SK-N-SH (cell line): ENCODE measurements around the gene TTC9B. TPM values are rescaled to one million over a fixed set of nuclear protein-coding genes. Genes with fewer than 3 reads are reported as not detected.

Source experiments
- CTCF ChIA-PET: fragments of 300-600, 350-600 bp; formaldehyde crosslinking; extraction: SDS; loops from one replicate; lab custom pipeline; 2021; lab: Yijun Ruan, JAX
- POLR2A ChIA-PET: fragments of 350-600 bp; sonication (Branson Sonifier 250); formaldehyde crosslinking; extraction: SDS; loops from one replicate; lab custom pipeline; 2020; ENCODE audit warnings: antibody characterized with exemption, inconsistent platforms; lab: Yijun Ruan, JAX
- DNase-seq: peaks from one replicate; pipeline ENCODE4 v3.0.0; 2012
- H2AFZ ChIP-seq: fragments of 200-600 bp; sonication (generic); 2 replicates; pipeline ENCODE4 v1.8.1; 2016; ENCODE audit warnings: antibody characterized with exemption, mild to moderate bottlenecking, low read depth
- H3F3A ChIP-seq: fragments of 200-600 bp; sonication (generic); replicated peaks from 2 replicates; pipeline ENCODE3; 2016; ENCODE audit warnings: antibody characterized with exemption, mild to moderate bottlenecking; ENCODE audit not compliant: insufficient read depth
- H3K27ac ChIP-seq, 2 experiments: fragments of 200-500 bp in 1 of 2; fragments of 200-600 bp in 1 of 2; sonication (Bioruptor generic) in 1 of 2; sonication (generic), shearing (Covaris generic) in 1 of 2; 2 replicates each; pipeline versions ENCODE4 v1.5.1 to v1.6.1; 2014 to 2016; ENCODE audit warnings: low read depth in 2 of 2, inconsistent platforms in 1 of 2, low read length in 1 of 2, mild to moderate bottlenecking in 1 of 2, mixed read lengths in 1 of 2
- H3K27me3 ChIP-seq: fragments of 200-600 bp; sonication (generic), shearing (Covaris generic); 2 replicates; pipeline ENCODE4 v1.6.1; 2016; ENCODE audit warnings: mixed run types; ENCODE audit not compliant: insufficient read depth
- H3K36me3 ChIP-seq, 2 experiments: fragments of 200-500 bp in 1 of 2; fragments of 200-600 bp in 1 of 2; sonication (Bioruptor generic) in 1 of 2; sonication (generic) in 1 of 2; replicated peaks in 1 of 2; 2 replicates each; pipeline versions ENCODE3 to v1.5.1; 2014 to 2016; ENCODE audit warnings: low read length in 1 of 2, mild to moderate bottlenecking in 1 of 2; ENCODE audit not compliant: insufficient read depth in 2 of 2, control insufficient read depth in 1 of 2
- H3K4me1 ChIP-seq, 2 experiments: fragments of 200-500 bp in 1 of 2; fragments of 200-600 bp in 1 of 2; sonication (Bioruptor generic) in 1 of 2; sonication (generic), shearing (Covaris generic) in 1 of 2; 2 replicates each; pipeline versions ENCODE4 v1.5.1 to v1.6.1; 2014 to 2016; ENCODE audit warnings: low read depth in 1 of 2, low read length in 1 of 2, mixed run types in 1 of 2; ENCODE audit not compliant: insufficient read depth in 2 of 2, control insufficient read depth in 1 of 2
- H3K4me2 ChIP-seq: fragments of 200-600 bp; sonication (generic), shearing (Covaris generic); 2 replicates; pipeline ENCODE4 v1.6.1; 2017; ENCODE audit warnings: mixed run types
- H3K4me3 ChIP-seq, 2 experiments: fragments of 200-500 bp in 1 of 2; fragments of 200-600 bp in 1 of 2; sonication (Bioruptor generic) in 1 of 2; sonication (generic), shearing (Covaris generic) in 1 of 2; 2 replicates each; pipeline versions ENCODE4 v1.5.1 to v1.8.1; 2014 to 2016; ENCODE audit warnings: low read depth in 2 of 2, inconsistent platforms in 1 of 2, low read length in 1 of 2, mild to moderate bottlenecking in 1 of 2, mixed read lengths in 1 of 2, moderate library complexity in 1 of 2
- H3K79me2 ChIP-seq: fragments of 200-600 bp; sonication (generic); 2 replicates; pipeline ENCODE4 v1.8.1; 2017; ENCODE audit warnings: mild to moderate bottlenecking; ENCODE audit not compliant: insufficient read depth
- H3K9ac ChIP-seq: fragments of 200-600 bp; sonication (generic); 2 replicates; pipeline ENCODE4 v1.6.1; 2017; ENCODE audit warnings: mixed run types
- H3K9me2 ChIP-seq: fragments of 200-600 bp; sonication (generic); 2 replicates; pipeline ENCODE4 v1.6.1; 2017; ENCODE audit warnings: mixed run types
- H3K9me3 ChIP-seq: fragments of 200-600 bp; sonication (generic); 2 replicates; pipeline ENCODE4 v1.6.1; 2017; ENCODE audit warnings: mixed run types, mild to moderate bottlenecking, moderate library complexity
- H4K20me1 ChIP-seq: fragments of 200-600 bp; sonication (generic); 2 replicates; pipeline ENCODE4 v1.6.1; 2017; ENCODE audit warnings: mild to moderate bottlenecking, mixed run types; ENCODE audit not compliant: insufficient read depth
- CHD2 ChIP-seq: fragments of 150-350 bp; IDR thresholded peaks from 2 replicates; pipeline ENCODE4 v1.6.1; 2018; ENCODE audit warnings: low read length; ENCODE audit not compliant: partially characterized antibody
- ELF1 ChIP-seq: IDR thresholded peaks from 2 replicates; pipeline ENCODE4 v1.4.0; 2012
- GATA2 ChIP-seq: sonication (generic); formaldehyde crosslinking; IDR thresholded peaks from 2 replicates; pipeline ENCODE4 v1.5.0; 2020; ENCODE audit warnings: mild to moderate bottlenecking, missing genetic modification reagents
- MEF2A ChIP-seq: IDR thresholded peaks from 2 replicates; pipeline ENCODE4 v1.4.0; 2012; ENCODE audit warnings: low read depth, borderline replicate concordance
- MXI1 ChIP-seq: IDR thresholded peaks from 2 replicates; pipeline ENCODE4 v1.6.1; 2012; ENCODE audit warnings: mild to moderate bottlenecking, low read depth, low read length, improper control_type of control experiment
- NRF1 ChIP-seq: IDR thresholded peaks from 2 replicates; pipeline ENCODE4 v1.6.1; 2012; ENCODE audit warnings: low read depth, mild to moderate bottlenecking, low read length
- POLR2AphosphoS5 ChIP-seq: IDR thresholded peaks from 2 replicates; pipeline ENCODE4 v1.6.1; 2012; ENCODE audit warnings: low read depth, low read length
- RAD21 ChIP-seq: IDR thresholded peaks from 2 replicates; pipeline ENCODE4 v1.6.1; 2012; ENCODE audit warnings: mild to moderate bottlenecking, low read length
- RCOR1 ChIP-seq: fragments of 150-350 bp; IDR thresholded peaks from 2 replicates; pipeline ENCODE4 v1.6.1; 2017; ENCODE audit warnings: antibody characterized with exemption, low read length
- RXRA ChIP-seq: IDR thresholded peaks from 2 replicates; pipeline ENCODE4 v1.4.0; 2012; ENCODE audit warnings: low read depth, mild to moderate bottlenecking, borderline replicate concordance
- TAF1 ChIP-seq: IDR thresholded peaks from 2 replicates; pipeline ENCODE4 v1.6.1; 2012; ENCODE audit warnings: low read depth, mild to moderate bottlenecking, low read length, moderate library complexity, borderline replicate concordance
- TCF12 ChIP-seq: IDR thresholded peaks from 2 replicates; pipeline ENCODE4 v1.4.0; 2012
- YY1 ChIP-seq: IDR thresholded peaks from 2 replicates; pipeline ENCODE4 v1.4.0; 2012; ENCODE audit warnings: low read depth, mild to moderate bottlenecking
- WGBS: methylation state at CpG from one replicate; pipeline ENCODE4 v1.1.6; 2017; ENCODE audit warnings: low lambda C conversion rate; 5-methylcytosine and 5-hydroxymethylcytosine counted together
- polyA plus RNA-seq, 3 experiments: library from polyadenylated mRNA; depleted of rRNA; stranded (reverse); fragments of >200 nt; gene quantifications; 2 replicates each; pipeline ENCODE4 v1.2.3, GENCODE V29; 2012
- TF ChIP-seq, protein P1 (sequence below): IDR thresholded peaks from 2 replicates; pipeline ENCODE4 v1.4.0; 2012; ENCODE audit warnings: low read depth, borderline replicate concordance
- TF ChIP-seq, protein P2 (sequence below): IDR thresholded peaks from 2 replicates; pipeline ENCODE4 v1.4.0; 2012; ENCODE audit warnings: low read depth
- TF ChIP-seq, protein P3 (sequence below): IDR thresholded peaks from 2 replicates; pipeline ENCODE4 v1.6.1; 2012; ENCODE audit warnings: mild to moderate bottlenecking, low read depth, low read length, moderate library complexity
- TF ChIP-seq, protein P4 (sequence below): IDR thresholded peaks from 2 replicates; pipeline ENCODE4; 2012
- TF ChIP-seq, protein P5 (sequence below): fragments of 150-350 bp; IDR thresholded peaks from 2 replicates; pipeline ENCODE4 v1.6.1; 2016; ENCODE audit warnings: mild to moderate bottlenecking, low read depth, low read length
- TF ChIP-seq, protein P6 (sequence below): fragments of 200-600 bp; sonication (generic); IDR thresholded peaks from 2 replicates; pipeline ENCODE4 v1.6.1; 2017; ENCODE audit warnings: antibody characterized with exemption, mild to moderate bottlenecking, moderate library complexity

TTC9B gene
- polyA plus RNA-seq, 1 of the 3 experiments (the other 2 are of a cell fraction) = 0.30 TPM

DNA sequence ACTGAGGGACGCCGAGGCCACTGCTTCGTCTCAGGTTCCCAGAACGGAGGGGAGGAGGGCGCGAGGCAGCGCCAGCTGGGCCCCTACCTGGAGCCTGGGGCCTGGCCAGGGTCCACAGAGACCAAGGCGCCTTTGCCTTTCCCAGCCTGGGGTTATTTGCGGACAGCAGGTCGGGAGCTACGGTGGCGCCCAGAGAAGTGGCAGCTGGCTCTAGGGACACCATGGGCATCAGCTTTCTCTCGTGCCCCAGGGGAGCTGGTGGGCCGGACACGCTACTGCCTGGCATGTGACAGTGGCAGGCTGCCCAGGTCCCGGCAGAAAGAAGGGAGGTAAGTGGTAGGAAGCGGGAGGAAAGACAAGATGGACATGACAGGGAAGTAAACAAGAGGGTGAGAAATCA, 47.9 kb upstream of the TTC9B start:
- TF ChIP-seq RXRA (no peak), GATA2 (no peak), MEF2A (no peak), YY1 (no peak), TCF12 (no peak), ELF1 (no peak), NRF1 (no peak), RAD21 (no peak), RCOR1 (no peak), TAF1 (no peak)
- TF ChIP-seq, protein P1, sequence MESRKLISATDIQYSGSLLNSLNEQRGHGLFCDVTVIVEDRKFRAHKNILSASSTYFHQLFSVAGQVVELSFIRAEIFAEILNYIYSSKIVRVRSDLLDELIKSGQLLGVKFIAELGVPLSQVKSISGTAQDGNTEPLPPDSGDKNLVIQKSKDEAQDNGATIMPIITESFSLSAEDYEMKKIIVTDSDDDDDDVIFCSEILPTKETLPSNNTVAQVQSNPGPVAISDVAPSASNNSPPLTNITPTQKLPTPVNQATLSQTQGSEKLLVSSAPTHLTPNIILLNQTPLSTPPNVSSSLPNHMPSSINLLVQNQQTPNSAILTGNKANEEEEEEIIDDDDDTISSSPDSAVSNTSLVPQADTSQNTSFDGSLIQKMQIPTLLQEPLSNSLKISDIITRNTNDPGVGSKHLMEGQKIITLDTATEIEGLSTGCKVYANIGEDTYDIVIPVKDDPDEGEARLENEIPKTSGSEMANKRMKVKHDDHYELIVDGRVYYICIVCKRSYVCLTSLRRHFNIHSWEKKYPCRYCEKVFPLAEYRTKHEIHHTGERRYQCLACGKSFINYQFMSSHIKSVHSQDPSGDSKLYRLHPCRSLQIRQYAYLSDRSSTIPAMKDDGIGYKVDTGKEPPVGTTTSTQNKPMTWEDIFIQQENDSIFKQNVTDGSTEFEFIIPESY = no peak
- TF ChIP-seq, protein P2, sequence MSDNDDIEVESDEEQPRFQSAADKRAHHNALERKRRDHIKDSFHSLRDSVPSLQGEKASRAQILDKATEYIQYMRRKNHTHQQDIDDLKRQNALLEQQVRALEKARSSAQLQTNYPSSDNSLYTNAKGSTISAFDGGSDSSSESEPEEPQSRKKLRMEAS = no peak
- TF ChIP-seq, protein P3, sequence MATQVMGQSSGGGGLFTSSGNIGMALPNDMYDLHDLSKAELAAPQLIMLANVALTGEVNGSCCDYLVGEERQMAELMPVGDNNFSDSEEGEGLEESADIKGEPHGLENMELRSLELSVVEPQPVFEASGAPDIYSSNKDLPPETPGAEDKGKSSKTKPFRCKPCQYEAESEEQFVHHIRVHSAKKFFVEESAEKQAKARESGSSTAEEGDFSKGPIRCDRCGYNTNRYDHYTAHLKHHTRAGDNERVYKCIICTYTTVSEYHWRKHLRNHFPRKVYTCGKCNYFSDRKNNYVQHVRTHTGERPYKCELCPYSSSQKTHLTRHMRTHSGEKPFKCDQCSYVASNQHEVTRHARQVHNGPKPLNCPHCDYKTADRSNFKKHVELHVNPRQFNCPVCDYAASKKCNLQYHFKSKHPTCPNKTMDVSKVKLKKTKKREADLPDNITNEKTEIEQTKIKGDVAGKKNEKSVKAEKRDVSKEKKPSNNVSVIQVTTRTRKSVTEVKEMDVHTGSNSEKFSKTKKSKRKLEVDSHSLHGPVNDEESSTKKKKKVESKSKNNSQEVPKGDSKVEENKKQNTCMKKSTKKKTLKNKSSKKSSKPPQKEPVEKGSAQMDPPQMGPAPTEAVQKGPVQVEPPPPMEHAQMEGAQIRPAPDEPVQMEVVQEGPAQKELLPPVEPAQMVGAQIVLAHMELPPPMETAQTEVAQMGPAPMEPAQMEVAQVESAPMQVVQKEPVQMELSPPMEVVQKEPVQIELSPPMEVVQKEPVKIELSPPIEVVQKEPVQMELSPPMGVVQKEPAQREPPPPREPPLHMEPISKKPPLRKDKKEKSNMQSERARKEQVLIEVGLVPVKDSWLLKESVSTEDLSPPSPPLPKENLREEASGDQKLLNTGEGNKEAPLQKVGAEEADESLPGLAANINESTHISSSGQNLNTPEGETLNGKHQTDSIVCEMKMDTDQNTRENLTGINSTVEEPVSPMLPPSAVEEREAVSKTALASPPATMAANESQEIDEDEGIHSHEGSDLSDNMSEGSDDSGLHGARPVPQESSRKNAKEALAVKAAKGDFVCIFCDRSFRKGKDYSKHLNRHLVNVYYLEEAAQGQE = no peak
- POLR2A ChIA-PET = no interaction called here
- H3K9ac ChIP-seq = no peak overlapping the region
- peaks cover 54% of the 10 kb centered on the region for H3K79me2 ChIP-seq
- CTCF ChIA-PET = interaction anchor here (1.4 to 1.6 kb wide), 4 partner anchors 10 to 39 kb away, joined by 3 to 5 read pairs (median 4); no protein-coding TSS in a partner anchor
- H3K9me3 ChIP-seq = no peaks in the 10 kb centered on the region
- H3K4me2 ChIP-seq = no peak overlapping the region
- H3K4me3 ChIP-seq = no peak overlapping the region
- H3K4me1 ChIP-seq = no peaks in the 10 kb centered on the region; a peak in 1 of 4 replicates
- H3K9me2 ChIP-seq = no peaks in the 10 kb centered on the region
- H2AFZ ChIP-seq = no peak overlapping the region
- H3K36me3 ChIP-seq = peaks cover 3 to 8% of the 10 kb centered on the region in 2 experiments
- no peaks in the 10 kb centered on the region for H3K27me3 ChIP-seq
- DNase-seq = no peak
- no peak overlapping the region for H3K27ac ChIP-seq
- H3F3A ChIP-seq = peaks cover 3% of the 10 kb centered on the region
- 93% methylated on average over 17 of the region's 17 CpGs for WGBS
- H4K20me1 ChIP-seq = peaks cover 33% of the 10 kb centered on the region

DNA sequence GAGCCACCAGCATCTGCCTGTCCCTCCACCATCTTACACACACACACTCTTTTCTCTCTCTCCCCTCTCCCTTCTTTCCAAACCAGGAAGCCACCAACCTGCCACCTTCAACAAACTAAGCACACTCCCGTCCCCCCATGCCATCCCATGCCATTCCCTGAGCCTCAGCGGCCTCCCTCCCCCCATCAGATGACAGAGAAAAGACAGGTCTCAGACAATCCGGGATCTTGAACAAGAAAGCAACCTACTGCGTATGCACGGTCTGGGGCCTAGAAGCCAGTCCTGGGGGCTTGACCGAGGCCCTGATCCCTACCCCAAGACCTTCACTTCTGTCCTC, 47.5 kb upstream of the TTC9B start:
- H3K9ac ChIP-seq = no peak overlapping the region
- H3K4me2 ChIP-seq = no peak overlapping the region
- H3K9me2 ChIP-seq = no peaks in the 10 kb centered on the region
- H3K36me3 ChIP-seq = peaks cover 3 to 8% of the 10 kb centered on the region in 2 experiments
- ChIA-PET CTCF (interaction anchor here (0.8 to 1.6 kb wide), 3 partner anchors 9 to 126 kb away, joined by 3 to 4 read pairs (median 4); no protein-coding TSS in a partner anchor), POLR2A (no interaction called here)
- H2AFZ ChIP-seq = no peak overlapping the region
- WGBS = 94% methylated on average over 5 of the region's 6 CpGs
- H4K20me1 ChIP-seq = peaks cover 32% of the 10 kb centered on the region
- no peak overlapping the region for H3K4me3 ChIP-seq
- H3K27me3 ChIP-seq = no peaks in the 10 kb centered on the region
- peaks cover 54% of the 10 kb centered on the region for H3K79me2 ChIP-seq
- no peak for DNase-seq
- H3F3A ChIP-seq = peaks cover 3% of the 10 kb centered on the region
- H3K4me1 ChIP-seq = no peaks in the 10 kb centered on the region; a peak in 1 of 4 replicates
- no peaks in the 10 kb centered on the region for H3K9me3 ChIP-seq
- H3K27ac ChIP-seq = no peak overlapping the region
- TF ChIP-seq CHD2 = no peak
- TF ChIP-seq, protein P4, sequence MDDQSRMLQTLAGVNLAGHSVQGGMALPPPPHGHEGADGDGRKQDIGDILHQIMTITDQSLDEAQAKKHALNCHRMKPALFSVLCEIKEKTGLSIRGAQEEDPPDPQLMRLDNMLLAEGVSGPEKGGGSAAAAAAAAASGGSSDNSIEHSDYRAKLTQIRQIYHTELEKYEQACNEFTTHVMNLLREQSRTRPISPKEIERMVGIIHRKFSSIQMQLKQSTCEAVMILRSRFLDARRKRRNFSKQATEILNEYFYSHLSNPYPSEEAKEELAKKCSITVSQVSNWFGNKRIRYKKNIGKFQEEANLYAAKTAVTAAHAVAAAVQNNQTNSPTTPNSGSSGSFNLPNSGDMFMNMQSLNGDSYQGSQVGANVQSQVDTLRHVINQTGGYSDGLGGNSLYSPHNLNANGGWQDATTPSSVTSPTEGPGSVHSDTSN = no peak
- TF ChIP-seq, protein P5, sequence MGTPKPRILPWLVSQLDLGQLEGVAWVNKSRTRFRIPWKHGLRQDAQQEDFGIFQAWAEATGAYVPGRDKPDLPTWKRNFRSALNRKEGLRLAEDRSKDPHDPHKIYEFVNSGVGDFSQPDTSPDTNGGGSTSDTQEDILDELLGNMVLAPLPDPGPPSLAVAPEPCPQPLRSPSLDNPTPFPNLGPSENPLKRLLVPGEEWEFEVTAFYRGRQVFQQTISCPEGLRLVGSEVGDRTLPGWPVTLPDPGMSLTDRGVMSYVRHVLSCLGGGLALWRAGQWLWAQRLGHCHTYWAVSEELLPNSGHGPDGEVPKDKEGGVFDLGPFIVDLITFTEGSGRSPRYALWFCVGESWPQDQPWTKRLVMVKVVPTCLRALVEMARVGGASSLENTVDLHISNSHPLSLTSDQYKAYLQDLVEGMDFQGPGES = no peak
- TF ChIP-seq POLR2AphosphoS5 = no peak
- TF ChIP-seq YY1 = no peak
- no peak for TF ChIP-seq MXI1
- TF ChIP-seq, protein P6, sequence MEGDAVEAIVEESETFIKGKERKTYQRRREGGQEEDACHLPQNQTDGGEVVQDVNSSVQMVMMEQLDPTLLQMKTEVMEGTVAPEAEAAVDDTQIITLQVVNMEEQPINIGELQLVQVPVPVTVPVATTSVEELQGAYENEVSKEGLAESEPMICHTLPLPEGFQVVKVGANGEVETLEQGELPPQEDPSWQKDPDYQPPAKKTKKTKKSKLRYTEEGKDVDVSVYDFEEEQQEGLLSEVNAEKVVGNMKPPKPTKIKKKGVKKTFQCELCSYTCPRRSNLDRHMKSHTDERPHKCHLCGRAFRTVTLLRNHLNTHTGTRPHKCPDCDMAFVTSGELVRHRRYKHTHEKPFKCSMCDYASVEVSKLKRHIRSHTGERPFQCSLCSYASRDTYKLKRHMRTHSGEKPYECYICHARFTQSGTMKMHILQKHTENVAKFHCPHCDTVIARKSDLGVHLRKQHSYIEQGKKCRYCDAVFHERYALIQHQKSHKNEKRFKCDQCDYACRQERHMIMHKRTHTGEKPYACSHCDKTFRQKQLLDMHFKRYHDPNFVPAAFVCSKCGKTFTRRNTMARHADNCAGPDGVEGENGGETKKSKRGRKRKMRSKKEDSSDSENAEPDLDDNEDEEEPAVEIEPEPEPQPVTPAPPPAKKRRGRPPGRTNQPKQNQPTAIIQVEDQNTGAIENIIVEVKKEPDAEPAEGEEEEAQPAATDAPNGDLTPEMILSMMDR = no peak
- TF ChIP-seq, protein P2 = no peak
- no peak for TF ChIP-seq NRF1
